GM10248 (cell line): ENCODE data around the gene DTD1.

ENCODE experiments used
- CTCF ChIA-PET: fragments of 300-600 bp; sonication (Branson Sonifier 250); formaldehyde crosslinking; extraction: SDS; loops from one replicate; lab custom pipeline; 2021; ENCODE audit warnings: antibody characterized with exemption; lab: Yijun Ruan, JAX
- POLR2A ChIA-PET: fragments of 350-650 bp; sonication (Branson Sonifier 250); formaldehyde crosslinking; extraction: SDS; loops from one replicate; lab custom pipeline; 2020; ENCODE audit warnings: antibody characterized with exemption; lab: Yijun Ruan, JAX
- DNase-seq: peaks from one replicate; pipeline ENCODE4 v3.0.0; 2012; ENCODE audit errors: extremely low spot score
- TF ChIP-seq, protein P1 (sequence below): IDR thresholded peaks from 2 replicates; pipeline ENCODE4 v1.5.1; 2012; ENCODE audit warnings: mild to moderate bottlenecking, low read depth; ENCODE audit errors: extremely low read depth, missing control alignments, control extremely low read depth

The DTD1 gene

DNA sequence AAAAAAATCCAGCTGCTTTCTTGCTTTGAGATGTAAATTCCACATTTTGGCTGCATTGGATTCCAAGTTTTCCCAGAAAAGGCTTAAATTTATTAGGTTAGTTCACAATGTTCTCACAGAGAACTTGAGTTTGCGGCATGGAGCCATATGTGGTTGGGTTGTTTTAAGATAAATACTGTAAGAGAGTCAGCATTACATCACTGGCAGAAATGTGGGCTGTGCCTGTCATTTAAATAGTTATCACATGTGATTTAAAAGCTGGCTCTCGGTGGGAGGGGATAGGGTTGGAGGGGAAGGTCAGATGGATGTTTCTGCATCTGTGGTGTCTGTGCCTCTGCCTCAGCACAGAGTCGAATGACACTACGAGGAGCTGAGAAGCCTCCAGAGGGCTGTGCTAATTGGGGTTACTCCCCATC, 151.9 kb downstream of the DTD1 start:
- POLR2A ChIA-PET, result no interaction called here
- no peak for DNase-seq
- TF ChIP-seq, protein P1, sequence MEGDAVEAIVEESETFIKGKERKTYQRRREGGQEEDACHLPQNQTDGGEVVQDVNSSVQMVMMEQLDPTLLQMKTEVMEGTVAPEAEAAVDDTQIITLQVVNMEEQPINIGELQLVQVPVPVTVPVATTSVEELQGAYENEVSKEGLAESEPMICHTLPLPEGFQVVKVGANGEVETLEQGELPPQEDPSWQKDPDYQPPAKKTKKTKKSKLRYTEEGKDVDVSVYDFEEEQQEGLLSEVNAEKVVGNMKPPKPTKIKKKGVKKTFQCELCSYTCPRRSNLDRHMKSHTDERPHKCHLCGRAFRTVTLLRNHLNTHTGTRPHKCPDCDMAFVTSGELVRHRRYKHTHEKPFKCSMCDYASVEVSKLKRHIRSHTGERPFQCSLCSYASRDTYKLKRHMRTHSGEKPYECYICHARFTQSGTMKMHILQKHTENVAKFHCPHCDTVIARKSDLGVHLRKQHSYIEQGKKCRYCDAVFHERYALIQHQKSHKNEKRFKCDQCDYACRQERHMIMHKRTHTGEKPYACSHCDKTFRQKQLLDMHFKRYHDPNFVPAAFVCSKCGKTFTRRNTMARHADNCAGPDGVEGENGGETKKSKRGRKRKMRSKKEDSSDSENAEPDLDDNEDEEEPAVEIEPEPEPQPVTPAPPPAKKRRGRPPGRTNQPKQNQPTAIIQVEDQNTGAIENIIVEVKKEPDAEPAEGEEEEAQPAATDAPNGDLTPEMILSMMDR, result no peak
- CTCF ChIA-PET, result interaction anchor here (0.8 to 1.7 kb wide), 4 partner anchors 11 to 20 kb away, joined by 3 to 7 read pairs (median 4); no protein-coding TSS in a partner anchor

- DNase-seq, result no peak
- ChIA-PET CTCF (interaction anchor here (1.2 to 1.7 kb wide), 3 partner anchors 10 to 24 kb away, joined by 3 to 7 read pairs (median 4); no protein-coding TSS in a partner anchor), POLR2A (no interaction called here)
- TF ChIP-seq, protein P1, result no peak
Measured at GRCh38 chr20:18740726-18741125, 152.9 kb downstream of the DTD1 start.

DNA sequence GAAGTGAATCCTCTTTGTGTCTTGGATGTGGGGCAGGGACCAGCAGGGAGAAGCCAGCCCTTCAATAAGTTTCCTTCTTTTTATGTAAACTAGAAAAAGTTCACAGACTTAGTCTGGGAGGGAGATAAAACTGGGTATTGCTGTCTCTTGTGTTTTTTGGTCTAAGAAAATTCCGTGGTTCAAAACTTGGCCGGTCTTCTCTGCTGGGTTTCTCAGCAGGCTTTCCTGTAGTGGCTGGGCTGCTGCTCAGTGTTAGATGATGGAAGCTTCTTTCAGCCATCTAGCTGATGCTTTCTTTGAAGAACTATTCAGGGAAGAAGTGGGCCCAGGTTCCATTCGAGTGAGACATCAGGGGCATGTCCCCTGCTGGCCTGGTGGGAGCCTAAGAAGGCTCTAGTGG, 155.0 kb downstream of the DTD1 start:
- no peak for DNase-seq
- ChIA-PET POLR2A (no interaction called here), CTCF (interaction anchor here (2.1 kb wide), 1 partner anchor 22 kb away, joined by 7 read pairs; no protein-coding TSS in a partner anchor)
- TF ChIP-seq, protein P1, result no peak

DNA sequence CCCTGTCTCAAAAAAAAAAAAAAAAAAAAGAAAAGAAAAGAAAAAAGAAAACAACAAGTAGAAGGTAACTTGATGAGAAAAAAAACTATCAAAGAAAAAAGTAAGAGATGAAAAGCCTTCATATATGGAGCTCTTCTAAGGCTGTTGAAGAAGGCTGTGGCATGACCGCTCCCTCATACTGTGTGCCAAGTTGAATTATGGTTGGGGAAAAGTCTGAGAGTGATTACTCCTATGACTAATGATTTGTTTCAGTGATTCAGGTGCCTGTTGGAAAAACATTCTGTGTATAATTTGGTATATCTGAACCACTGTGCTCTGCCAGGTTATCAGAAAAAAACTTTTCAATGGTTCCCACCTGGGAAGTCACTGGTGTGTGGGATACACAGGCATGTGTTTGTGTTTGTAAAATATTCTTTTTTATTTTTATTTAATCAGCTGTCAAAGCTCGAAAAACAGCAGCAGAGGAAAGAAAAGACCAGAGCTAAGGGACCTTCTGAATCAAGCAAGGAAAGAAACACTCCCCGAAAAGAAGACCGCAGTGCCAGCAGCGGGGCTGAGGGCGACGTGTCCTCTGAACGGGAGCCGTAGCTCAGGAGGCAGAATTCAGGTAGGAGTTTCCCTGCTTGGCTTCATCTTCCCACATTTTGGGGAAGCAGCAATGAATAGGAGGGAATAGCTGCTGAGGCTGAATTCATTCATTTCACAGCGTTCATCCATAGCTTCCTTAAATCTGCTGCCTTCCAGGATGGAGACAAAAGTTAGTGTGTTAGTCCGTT, 156.0 kb downstream of the DTD1 start:
- ChIA-PET POLR2A (no interaction called here), CTCF (interaction anchor here (0.9 kb wide), 1 partner anchor 10 kb away, joined by 3 read pairs; no protein-coding TSS in a partner anchor)
- DNase-seq, result no peak
- TF ChIP-seq, protein P1, result no peak

- CTCF ChIA-PET, result no interaction called here
- no peak for DNase-seq
- POLR2A ChIA-PET, result no interaction called here
- TF ChIP-seq, protein P1, result no peak
Measured at GRCh38 chr20:18747090-18747489, 159.2 kb downstream of the DTD1 start.

DNA sequence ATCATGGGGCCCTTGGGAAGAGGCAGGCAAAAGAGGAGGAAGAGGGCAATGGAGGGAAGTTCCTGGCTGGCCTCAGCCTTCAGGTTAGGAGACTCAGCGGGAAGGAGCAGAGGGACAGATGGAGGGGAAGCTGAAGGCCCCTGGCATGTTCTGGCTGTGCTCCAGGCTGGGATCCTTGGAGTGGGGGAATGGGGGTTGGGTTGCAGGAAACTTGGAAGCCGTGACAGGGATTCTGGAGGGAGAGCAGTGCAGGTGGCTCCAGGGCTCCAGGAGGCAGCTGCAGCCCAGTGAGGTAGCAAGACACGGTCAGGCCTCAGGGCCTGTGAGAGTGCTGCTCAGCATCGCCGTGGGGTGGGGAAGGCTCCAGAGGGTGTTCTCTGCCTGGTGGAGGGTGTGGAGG, 161.1 kb downstream of the DTD1 start:
- TF ChIP-seq, protein P1, result no peak
- CTCF ChIA-PET, result interaction anchor here (0.7 kb wide), 1 partner anchor 155 kb away, joined by 3 read pairs; no protein-coding TSS in a partner anchor
- no peak for DNase-seq
- POLR2A ChIA-PET, result no interaction called here
